ENCODE data around the gene MGST1.

DNA sequence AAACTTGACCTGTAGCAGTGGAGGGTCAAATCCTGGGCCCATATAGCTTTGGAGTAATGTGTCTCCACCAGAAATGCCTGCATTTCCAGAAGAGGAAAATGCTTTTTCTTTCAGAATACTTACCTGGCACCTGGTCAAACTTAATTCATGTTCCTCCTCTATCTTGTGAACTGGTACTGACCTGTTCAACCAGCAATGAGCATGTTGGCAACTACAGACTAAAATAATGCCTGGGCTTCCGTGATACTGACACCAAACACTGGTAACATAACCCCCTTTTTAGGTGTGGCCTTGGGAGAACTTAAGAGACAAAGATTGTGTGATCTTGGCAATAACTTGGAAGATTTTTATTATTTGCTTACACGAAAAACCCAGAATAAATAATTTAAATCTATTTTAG lies 23.8 kb upstream of the MGST1 start:
- no peak for TF ChIP-seq CTCF (IDR thresholded peaks at IDR 0.05)
- no peak for TF ChIP-seq POLR2A (IDR thresholded peaks at IDR 0.05)

All from suprapubic skin (tissue), 3 donors.